ENCODE data around the gene GSTM3.
A peak's percentile ranks its signal among the peaks of the same experiment; 100 is the strongest.
"Not testable (repeated sequence)": the region's sequence is repeated elsewhere in the genome, so short reads cannot be mapped to it uniquely, and the experiment has no call there.

Gene GSTM3

DNA sequence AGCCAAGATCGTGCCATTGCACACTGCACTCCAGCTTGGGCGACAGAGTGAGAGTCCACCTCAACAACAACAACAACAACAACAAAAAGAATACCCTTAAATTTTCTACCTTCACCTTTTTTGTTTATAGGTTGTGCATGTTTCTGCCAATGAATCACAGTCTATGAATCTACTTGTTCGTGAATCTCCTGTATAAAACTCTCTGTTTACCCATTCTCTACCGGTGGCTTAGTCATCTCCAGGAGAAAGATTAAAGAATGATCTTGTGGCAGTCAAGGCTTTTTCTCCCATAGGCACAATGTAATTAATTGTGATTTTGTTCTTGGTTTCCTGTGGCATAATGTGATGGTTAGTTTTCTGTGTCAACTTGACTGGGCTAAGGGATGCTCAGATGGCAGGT is 43.0 kb downstream of the GSTM3 start:
- not testable (repeated sequence) for H3K9me3 Mint-ChIP-seq; DNase-seq; H3K4me3 Mint-ChIP-seq; H3K36me3 Mint-ChIP-seq; H3K27ac Mint-ChIP-seq; H3K4me1 Mint-ChIP-seq; H3K27me3 Mint-ChIP-seq; ATAC-seq (replicated peaks)

GRCh38 chr1:109697066-109697465 is 43.8 kb downstream of the GSTM3 start:
- Mint-ChIP-seq H3K4me1 (no peaks in the 10 kb centered on the region), H3K4me3 (no peak overlapping the region), H3K9me3 (no peaks in the 10 kb centered on the region), H3K27me3 (no peaks in the 10 kb centered on the region), H3K36me3 (peaks cover 0 to 8% of the 10 kb centered on the region in 2 donors), H3K27ac (no peak overlapping the region)
- ATAC-seq (replicated peaks): no peak
- no peak for DNase-seq

DNA sequence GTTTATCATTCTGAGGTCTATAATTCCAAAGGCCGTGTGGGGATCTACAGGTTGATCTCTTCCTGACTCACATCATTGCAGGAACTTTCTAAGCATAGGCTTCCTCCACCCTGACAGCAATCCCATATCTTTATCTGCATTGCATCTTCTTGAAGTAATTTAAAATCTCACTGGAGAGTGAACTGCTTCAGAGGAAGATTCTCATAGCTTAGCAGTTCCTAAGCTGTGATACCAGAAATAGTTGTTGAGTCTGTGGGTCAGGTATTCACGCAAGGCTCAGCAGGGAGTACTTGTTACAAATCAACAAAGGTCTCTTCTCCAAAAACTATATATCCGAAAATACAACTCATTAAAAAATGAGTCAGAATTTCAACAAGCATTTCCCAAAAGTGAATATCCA is 45.7 kb downstream of the GSTM3 start:
- not testable (repeated sequence) for H3K27ac Mint-ChIP-seq; H3K9me3 Mint-ChIP-seq; H3K27me3 Mint-ChIP-seq; H3K4me1 Mint-ChIP-seq; ATAC-seq (replicated peaks); H3K4me3 Mint-ChIP-seq; H3K36me3 Mint-ChIP-seq; DNase-seq

DNA sequence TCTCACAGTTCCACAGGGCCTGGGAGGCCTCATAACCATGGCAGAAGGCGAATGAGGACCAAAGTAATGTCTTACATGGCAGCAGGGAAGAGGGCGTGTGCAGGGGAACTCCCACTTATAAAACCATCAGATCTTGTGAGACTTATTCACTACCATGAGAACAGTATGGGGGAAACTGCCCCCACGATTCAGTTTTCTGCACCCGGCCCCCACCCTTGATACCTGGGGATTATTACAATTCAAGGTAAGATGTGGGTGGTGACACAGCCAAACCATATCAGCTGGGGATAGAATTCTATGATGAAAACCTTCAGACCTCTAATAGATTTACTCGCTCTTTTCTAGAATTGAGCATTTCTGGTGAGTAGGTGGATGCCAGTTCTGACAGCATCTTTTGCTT is 46.4 kb downstream of the GSTM3 start:
- H3K4me1 Mint-ChIP-seq; H3K9me3 Mint-ChIP-seq; ATAC-seq (replicated peaks); H3K27me3 Mint-ChIP-seq; H3K36me3 Mint-ChIP-seq; H3K4me3 Mint-ChIP-seq; H3K27ac Mint-ChIP-seq; DNase-seq: not testable (repeated sequence)

GRCh38 chr1:109691759-109692158 is 49.1 kb downstream of the GSTM3 start:
- no peak overlapping the region for H3K27ac Mint-ChIP-seq
- DNase-seq: no peak
- peaks cover 4 to 6% of the 10 kb centered on the region in 2 donors for H3K36me3 Mint-ChIP-seq
- H3K4me1 Mint-ChIP-seq: peaks cover 10 to 20% of the 10 kb centered on the region in 2 donors
- no peaks in the 10 kb centered on the region for H3K27me3 Mint-ChIP-seq
- no peaks in the 10 kb centered on the region for H3K9me3 Mint-ChIP-seq
- no peak for ATAC-seq (replicated peaks)
- H3K4me3 Mint-ChIP-seq: no peak overlapping the region

DNA sequence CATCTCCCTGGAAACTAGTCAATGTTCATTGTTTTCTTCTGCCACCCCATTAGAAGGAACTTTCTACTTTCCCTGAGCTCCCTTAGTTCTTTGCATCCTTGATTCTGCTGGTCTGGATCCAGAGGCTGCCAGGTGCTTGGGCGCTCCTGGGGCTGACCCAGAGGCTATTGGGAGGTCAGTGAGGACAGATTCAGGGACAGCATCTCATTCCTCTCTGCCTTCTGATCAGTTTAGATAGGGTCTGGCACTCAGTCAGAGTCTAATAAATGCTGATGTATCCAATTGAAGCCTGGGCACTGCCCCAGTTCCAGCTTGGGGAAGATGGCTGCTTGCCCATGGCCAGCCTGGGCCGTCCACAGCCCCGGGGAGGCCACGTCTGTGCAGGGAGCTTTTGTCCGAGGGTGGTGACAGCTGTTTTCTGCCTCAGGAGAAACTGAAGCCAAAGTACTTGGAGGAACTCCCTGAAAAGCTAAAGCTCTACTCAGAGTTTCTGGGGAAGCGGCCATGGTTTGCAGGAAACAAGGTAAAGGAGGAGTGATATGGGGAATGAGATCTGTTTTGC is 50.9 kb downstream of the GSTM3 start:
- no peak overlapping the region for H3K4me3 Mint-ChIP-seq
- H3K9me3 Mint-ChIP-seq: no peaks in the 10 kb centered on the region
- H3K36me3 Mint-ChIP-seq: peaks cover 4% of the 10 kb centered on the region in 2 donors
- DNase-seq (no peak), ATAC-seq (replicated peaks) (no peak)
- peaks cover 10 to 20% of the 10 kb centered on the region in 2 donors for H3K4me1 Mint-ChIP-seq
- no peak overlapping the region for H3K27ac Mint-ChIP-seq
- no peaks in the 10 kb centered on the region for H3K27me3 Mint-ChIP-seq

DNA sequence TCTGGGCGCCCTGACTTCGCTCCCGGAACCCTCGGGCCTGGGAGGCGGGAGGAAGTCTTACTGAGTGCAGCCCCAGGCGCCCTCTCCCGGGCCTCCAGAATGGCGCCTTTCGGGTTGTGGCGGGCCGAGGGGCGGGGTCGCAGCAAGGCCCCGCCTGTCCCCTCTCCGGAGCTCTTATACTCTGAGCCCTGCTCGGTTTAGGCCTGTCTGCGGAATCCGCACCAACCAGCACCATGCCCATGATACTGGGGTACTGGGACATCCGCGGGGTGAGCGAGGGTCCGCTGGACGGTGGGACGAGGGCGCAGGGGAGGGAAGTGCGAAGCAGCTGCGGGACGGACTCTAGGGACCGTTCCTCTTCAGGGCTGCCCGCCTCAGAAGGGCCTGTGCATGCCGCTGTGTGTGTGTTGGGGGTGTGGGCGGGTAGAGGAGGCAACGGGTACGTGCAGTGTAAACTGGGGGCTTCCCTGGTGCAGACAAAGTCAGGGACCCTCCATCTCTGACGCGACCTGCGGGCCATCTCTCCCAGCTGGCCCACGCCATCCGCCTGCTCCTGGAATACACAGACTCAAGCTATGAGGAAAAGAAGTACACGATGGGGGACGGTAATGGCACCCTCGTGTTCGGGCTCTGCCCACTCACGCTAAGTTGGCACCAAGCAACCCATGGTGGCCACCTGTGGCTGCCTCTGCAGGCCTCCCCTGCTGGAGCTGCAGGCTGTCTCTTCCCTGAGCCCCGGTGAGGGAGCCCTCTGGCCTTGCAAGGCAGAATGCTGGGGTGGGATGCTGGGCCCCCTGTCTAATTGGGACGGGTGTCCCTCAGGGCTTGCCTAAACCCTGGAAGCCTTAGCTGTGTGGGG is 53.0 kb downstream of the GSTM3 start, which contains the start of gene GSTM1:
Gene GSTM1 (plus strand): TSS at position 177 of the 859 bp plus-strand sequence. CDS start 57 bp downstream, at position 234.
- DNase-seq: peak; percentile 66
- peaks cover 10 to 20% of the 10 kb centered on the region in 2 donors for H3K4me1 Mint-ChIP-seq
- H3K4me3 Mint-ChIP-seq: peak within 1 kb of the TSS; percentile 80 to 87
- H3K36me3 Mint-ChIP-seq: peaks cover 2 to 4% of the 10 kb centered on the region in 2 donors
- peak; percentile 95 to 97 for ATAC-seq (replicated peaks)
- H3K9me3 Mint-ChIP-seq: no peaks in the 10 kb centered on the region
- peak within 1 kb of the TSS; percentile 86 for H3K27ac Mint-ChIP-seq
- H3K27me3 Mint-ChIP-seq: no peaks in the 10 kb centered on the region

GRCh38 chr1:109687109-109687508 is 53.7 kb downstream of the GSTM3 start:
- peak in 1 of 2 donors; percentile 14 for ATAC-seq (replicated peaks)
- H3K4me3 Mint-ChIP-seq: peak overlapping the region; percentile 80 to 87

GRCh38 chr1:109685890-109686289 is 54.9 kb downstream of the GSTM3 start:
- H3K4me3 Mint-ChIP-seq; H3K27ac Mint-ChIP-seq; H3K9me3 Mint-ChIP-seq; DNase-seq; H3K27me3 Mint-ChIP-seq; ATAC-seq (replicated peaks); H3K36me3 Mint-ChIP-seq: not testable (repeated sequence)
- H3K4me1 Mint-ChIP-seq: peaks cover 10 to 20% of the 10 kb centered on the region in 2 donors

More at GRCh38 chr1:109687109-109687508, 53.7 kb downstream of the GSTM3 start:
- Mint-ChIP-seq H3K4me1 (peaks cover 10 to 20% of the 10 kb centered on the region in 2 donors), H3K27ac (peak overlapping the region; percentile 86)
- not testable (repeated sequence) for DNase-seq, H3K9me3 Mint-ChIP-seq, H3K36me3 Mint-ChIP-seq, H3K27me3 Mint-ChIP-seq

DNA sequence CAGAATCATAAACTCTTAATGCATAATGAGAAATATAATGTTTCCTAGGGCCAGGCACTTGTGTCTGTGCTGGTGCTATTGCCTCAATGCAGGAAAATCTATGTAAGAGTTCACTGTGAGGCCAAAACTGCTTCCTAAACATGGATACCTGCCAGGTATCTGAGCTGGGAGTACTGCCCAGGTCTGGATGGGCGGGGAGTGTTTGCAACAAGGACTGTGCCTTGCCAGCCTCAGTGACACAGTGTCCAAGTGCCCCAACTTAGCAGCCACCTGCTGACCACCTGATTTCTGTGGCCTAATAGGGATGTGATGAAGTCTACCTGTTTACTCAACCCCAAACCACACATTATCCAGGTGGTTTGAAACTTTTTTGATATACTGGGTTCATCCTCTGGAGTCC is 55.4 kb downstream of the GSTM3 start:
- DNase-seq; H3K27me3 Mint-ChIP-seq; H3K4me3 Mint-ChIP-seq; H3K9me3 Mint-ChIP-seq; H3K27ac Mint-ChIP-seq; ATAC-seq (replicated peaks); H3K36me3 Mint-ChIP-seq: not testable (repeated sequence)
- H3K4me1 Mint-ChIP-seq: peaks cover 10 to 20% of the 10 kb centered on the region in 2 donors

GRCh38 chr1:109684777-109685176 is 56.1 kb downstream of the GSTM3 start:
- H3K9me3 Mint-ChIP-seq; H3K27ac Mint-ChIP-seq; H3K27me3 Mint-ChIP-seq; H3K4me3 Mint-ChIP-seq; H3K36me3 Mint-ChIP-seq; DNase-seq; ATAC-seq (replicated peaks): not testable (repeated sequence)
- H3K4me1 Mint-ChIP-seq: peaks cover 10 to 20% of the 10 kb centered on the region in 2 donors
